ENCODE results near the gene ZNF567.

ZNF567 gene

GRCh38 chr19:36672368-36672767 lies 15.0 kb upstream of the ZNF567 start:
- Histone ChIP-seq H4K20me1 (ENCODE audit: insufficient read depth, low read length) (no peaks in the 10 kb centered on the region; the same call in 1 of the 2 replicates), H3K27me3 (ENCODE audit: insufficient read depth, low read length, poor library complexity) (no peaks in the 10 kb centered on the region), H2AFZ (ENCODE audit: low read depth, low read length) (no peak overlapping the region), H3K4me1 (ENCODE audit: insufficient read depth, low read length) (peaks cover 21% of the 10 kb centered on the region), H3K9ac (ENCODE audit: low read depth, low read length) (no peak overlapping the region), H3K4me2 (ENCODE audit: insufficient read depth, low read length) (no peak overlapping the region), H3K9me3 (ENCODE audit: insufficient read depth, low read length, severe bottlenecking) (no peaks in the 10 kb centered on the region), H3K79me2 (ENCODE audit: insufficient read depth, low read length) (peaks cover 76% of the 10 kb centered on the region), H3K4me3 (ENCODE audit: low read depth in 1 of 2, low read length in 2 of 2) (no peak overlapping the region), H3K27ac (ENCODE audit: low read length) (no peak overlapping the region), H3K36me3 (ENCODE audit: insufficient read depth, low read length) (peaks cover 23% of the 10 kb centered on the region)
- ATAC-seq (ENCODE audit: insufficient read depth, low read depth) (no peak), DNase-seq (no peak)
- TF ChIP-seq EZH2 (IDR thresholded peaks at IDR 0.05; ENCODE audit: borderline replicate concordance, low read depth, low read length, severe bottlenecking) (no peak), CTCF (IDR thresholded peaks at IDR 0.05; ENCODE audit: borderline replicate concordance, extremely low read depth, low read length, poor library complexity, severe bottlenecking) (no peak)

DNA sequence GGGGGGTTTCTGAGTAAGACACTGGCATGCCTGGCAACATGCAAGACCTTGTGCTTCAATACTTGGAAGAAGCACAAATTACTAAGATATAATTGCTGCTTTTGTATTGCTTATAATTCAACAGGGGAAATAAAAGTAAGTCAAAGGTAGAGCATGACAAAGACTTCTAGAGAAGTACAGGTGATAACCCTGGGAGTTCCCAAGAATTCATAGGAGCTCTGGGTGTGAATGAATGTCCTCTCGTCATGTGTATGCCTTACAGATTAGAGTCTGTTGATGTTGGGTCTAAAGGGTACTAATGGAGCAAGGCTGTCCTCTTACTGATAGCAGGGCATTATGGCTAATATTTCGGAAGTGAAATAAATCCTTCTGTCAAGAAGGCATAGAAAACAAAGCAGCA lies 13.2 kb upstream of the ZNF567 start:
- Histone ChIP-seq H3K4me2 (ENCODE audit: insufficient read depth, low read length) (no peak overlapping the region), H3K36me3 (ENCODE audit: insufficient read depth, low read length) (peaks cover 37% of the 10 kb centered on the region), H4K20me1 (ENCODE audit: insufficient read depth, low read length) (no peaks in the 10 kb centered on the region; the same call in 1 of the 2 replicates), H3K9me3 (ENCODE audit: insufficient read depth, low read length, severe bottlenecking) (peaks cover 7% of the 10 kb centered on the region), H3K4me3 (ENCODE audit: low read depth in 1 of 2, low read length in 2 of 2) (no peak overlapping the region), H3K4me1 (ENCODE audit: insufficient read depth, low read length) (peaks cover 5% of the 10 kb centered on the region; the same call in 1 of the 2 replicates), H3K79me2 (ENCODE audit: insufficient read depth, low read length) (peaks cover 60% of the 10 kb centered on the region), H2AFZ (ENCODE audit: low read depth, low read length) (no peak overlapping the region), H3K27ac (ENCODE audit: low read length) (no peak overlapping the region), H3K27me3 (ENCODE audit: insufficient read depth, low read length, poor library complexity) (no peaks in the 10 kb centered on the region), H3K9ac (ENCODE audit: low read depth, low read length) (no peak overlapping the region)
- ATAC-seq (ENCODE audit: insufficient read depth, low read depth) (no peak), DNase-seq (no peak)
- TF ChIP-seq EZH2 (IDR thresholded peaks at IDR 0.05; ENCODE audit: borderline replicate concordance, low read depth, low read length, severe bottlenecking): no peak
- no peak for TF ChIP-seq CTCF (IDR thresholded peaks at IDR 0.05; ENCODE audit: borderline replicate concordance, extremely low read depth, low read length, poor library complexity, severe bottlenecking)

DNA sequence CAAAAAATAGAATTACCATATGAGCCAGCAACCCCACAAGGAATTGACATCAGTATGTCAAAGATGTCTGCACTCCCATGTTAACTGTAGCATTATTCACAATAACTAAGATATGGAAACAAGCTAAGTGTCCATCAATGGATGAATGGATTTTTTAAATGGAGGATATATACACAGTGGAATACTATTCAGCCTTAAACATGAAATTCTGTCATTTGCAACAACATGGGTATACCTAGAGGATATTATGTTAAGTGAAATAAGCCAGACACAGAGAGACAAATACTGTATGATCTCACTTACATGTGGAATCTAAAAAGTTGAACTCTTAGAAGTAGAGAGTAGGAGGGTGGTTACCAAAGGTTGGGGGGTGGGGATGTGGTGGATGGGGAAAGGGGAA lies 8.0 kb upstream of the ZNF567 start:
- Histone ChIP-seq H3K36me3 (ENCODE audit: insufficient read depth, low read length) (peaks cover 48% of the 10 kb centered on the region), H4K20me1 (ENCODE audit: insufficient read depth, low read length) (no peaks in the 10 kb centered on the region), H3K9me3 (ENCODE audit: insufficient read depth, low read length, severe bottlenecking) (peaks cover 7% of the 10 kb centered on the region), H3K27ac (ENCODE audit: low read length) (no peak overlapping the region), H2AFZ (ENCODE audit: low read depth, low read length) (no peak overlapping the region), H3K4me2 (ENCODE audit: insufficient read depth, low read length) (no peak overlapping the region), H3K4me3 (ENCODE audit: low read depth in 1 of 2, low read length in 2 of 2) (no peak overlapping the region), H3K4me1 (ENCODE audit: insufficient read depth, low read length) (no peaks in the 10 kb centered on the region), H3K9ac (ENCODE audit: low read depth, low read length) (no peak overlapping the region), H3K79me2 (ENCODE audit: insufficient read depth, low read length) (peaks cover 21% of the 10 kb centered on the region), H3K27me3 (ENCODE audit: insufficient read depth, low read length, poor library complexity) (no peaks in the 10 kb centered on the region)
- DNase-seq: no peak
- TF ChIP-seq CTCF (IDR thresholded peaks at IDR 0.05; ENCODE audit: borderline replicate concordance, extremely low read depth, low read length, poor library complexity, severe bottlenecking): no peak
- no peak for TF ChIP-seq EZH2 (IDR thresholded peaks at IDR 0.05; ENCODE audit: borderline replicate concordance, low read depth, low read length, severe bottlenecking)
- no peak for ATAC-seq (ENCODE audit: insufficient read depth, low read depth)

GRCh38 chr19:36685835-36686234 lies 1.6 kb upstream of the ZNF567 start:
- H3K4me2 ChIP-seq (ENCODE audit: insufficient read depth, low read length): peak overlapping the region; percentile 86
- H2AFZ ChIP-seq (ENCODE audit: low read depth, low read length): no peak overlapping the region
- peaks cover 37% of the 10 kb centered on the region for H3K4me1 ChIP-seq (ENCODE audit: insufficient read depth, low read length)
- ATAC-seq (ENCODE audit: insufficient read depth, low read depth) (no peak), DNase-seq (no peak)
- H3K36me3 ChIP-seq (ENCODE audit: insufficient read depth, low read length): peaks cover 41% of the 10 kb centered on the region
- no peaks in the 10 kb centered on the region for H4K20me1 ChIP-seq (ENCODE audit: insufficient read depth, low read length)
- peaks cover 63% of the 10 kb centered on the region for H3K79me2 ChIP-seq (ENCODE audit: insufficient read depth, low read length)
- H3K9me3 ChIP-seq (ENCODE audit: insufficient read depth, low read length, severe bottlenecking): peaks cover 12% of the 10 kb centered on the region
- peak overlapping the region; percentile 90 for H3K9ac ChIP-seq (ENCODE audit: low read depth, low read length)
- no peaks in the 10 kb centered on the region for H3K27me3 ChIP-seq (ENCODE audit: insufficient read depth, low read length, poor library complexity)
- TF ChIP-seq EZH2 (IDR thresholded peaks at IDR 0.05; ENCODE audit: borderline replicate concordance, low read depth, low read length, severe bottlenecking) (no peak), CTCF (IDR thresholded peaks at IDR 0.05; ENCODE audit: borderline replicate concordance, extremely low read depth, low read length, poor library complexity, severe bottlenecking) (no peak)
- H3K4me3 ChIP-seq (ENCODE audit: low read depth in 1 of 2, low read length in 2 of 2): peak overlapping the region in 1 of 2 experiments; percentile 90; a peak in 3 of 4 replicates
- H3K27ac ChIP-seq (ENCODE audit: low read length): no peak overlapping the region; the same call in 1 of the 2 replicates

Data from DND-41 (cell line).